EH (cell line): ENCODE measurements around the gene GPR31.
"Not testable (repeated sequence)": the region's sequence is repeated elsewhere in the genome, so short reads cannot be mapped to it uniquely, and the experiment has no call there.

Experiments used
- DNase-seq: peaks from one replicate; pipeline ENCODE4 v3.0.0-alpha.2; 2015; ENCODE audit warnings: low read depth

The GPR31 gene

DNA sequence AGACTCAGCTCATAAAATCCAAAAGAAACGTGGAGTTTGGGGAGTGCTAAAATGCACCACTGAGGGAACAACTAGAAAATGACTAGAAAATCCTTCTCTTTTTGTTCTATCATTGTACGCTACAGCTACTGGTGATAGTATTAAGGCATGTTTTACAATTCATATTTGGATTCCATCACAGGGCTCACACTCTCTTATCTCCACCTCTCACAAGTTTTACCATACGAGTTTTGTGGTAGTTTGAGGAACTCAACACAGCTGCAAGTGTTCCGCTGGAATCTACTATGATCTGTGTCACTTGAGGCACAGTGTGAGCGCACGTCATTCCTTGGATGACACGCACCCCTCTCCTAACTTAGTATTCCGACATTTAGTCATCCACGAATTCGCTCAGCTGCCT is 9.9 kb upstream of the GPR31 start:
- not testable (repeated sequence) for DNase-seq

DNA sequence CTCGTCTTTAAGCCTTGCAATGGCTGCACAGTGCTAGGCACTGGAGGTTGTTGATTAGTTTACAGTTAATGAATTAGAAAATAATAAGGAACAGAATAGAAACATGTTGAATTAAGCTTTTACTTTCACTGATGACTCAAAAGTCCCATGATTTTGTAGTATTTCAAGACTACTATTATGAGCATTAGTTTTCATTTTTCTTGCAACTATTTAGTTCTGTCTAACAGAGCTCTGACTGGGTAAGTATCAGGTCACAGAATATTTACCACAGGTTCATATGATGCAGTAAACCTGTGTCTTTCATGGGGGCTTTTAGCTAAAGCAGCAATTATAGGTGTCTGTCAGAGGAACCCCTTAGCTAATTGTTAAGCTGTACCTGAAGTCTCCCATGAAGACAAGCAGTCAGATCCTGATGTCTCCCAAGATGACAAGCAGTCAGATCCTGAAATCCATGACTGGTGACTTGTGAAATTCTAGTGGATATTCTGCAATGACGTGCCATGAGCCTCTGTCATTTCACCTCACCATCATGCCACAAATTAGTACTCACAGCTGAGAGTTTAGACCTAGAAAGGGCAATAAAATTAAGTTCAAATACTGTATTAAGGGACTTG is 8.2 kb upstream of the GPR31 start:
- DNase-seq = no peak

DNA sequence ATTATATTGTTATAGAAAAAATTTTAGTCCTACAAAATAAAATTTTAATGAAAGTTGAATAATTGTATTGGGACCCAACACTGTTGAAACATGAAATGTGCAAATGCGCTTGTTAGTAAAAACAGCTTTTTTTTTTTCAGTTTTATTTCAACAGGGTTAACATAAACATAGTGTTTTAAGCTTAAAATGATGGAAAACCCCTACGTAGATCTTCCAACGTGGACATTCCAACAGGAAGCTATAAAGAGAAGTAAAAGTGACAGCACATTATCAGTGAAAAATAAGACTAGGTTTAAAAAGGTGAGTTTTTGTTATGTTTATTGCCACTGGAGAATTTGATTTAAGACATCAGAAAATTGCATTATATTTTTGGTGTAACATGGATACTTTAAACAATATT is 6.5 kb upstream of the GPR31 start:
- DNase-seq = no peak

DNA sequence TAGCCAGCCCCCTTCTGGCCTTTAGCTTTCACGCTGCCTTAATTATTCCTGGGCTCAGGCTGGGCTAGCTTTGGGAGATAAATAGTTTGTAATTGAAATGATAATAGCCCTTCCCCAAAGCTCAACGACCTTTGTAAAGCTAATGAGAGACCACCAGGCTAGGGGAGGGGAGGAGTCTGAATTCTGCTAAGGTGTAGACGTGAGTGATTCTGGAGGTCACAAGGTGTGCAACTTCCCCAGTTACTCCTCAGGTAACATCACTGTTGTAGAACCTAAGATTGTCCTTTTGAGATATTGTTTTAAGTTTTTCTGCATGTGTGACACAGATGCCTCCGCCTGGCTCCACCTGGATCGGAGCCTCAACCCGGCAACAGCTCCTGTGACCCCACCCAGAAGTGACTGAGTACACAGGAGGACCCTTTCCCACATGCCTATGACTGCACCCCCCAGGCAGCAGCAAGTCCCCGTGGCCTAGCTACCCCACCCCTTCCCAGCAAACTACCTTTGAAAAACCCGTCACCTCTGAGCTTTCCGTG is 5.8 kb upstream of the GPR31 start:
- no peak for DNase-seq

DNA sequence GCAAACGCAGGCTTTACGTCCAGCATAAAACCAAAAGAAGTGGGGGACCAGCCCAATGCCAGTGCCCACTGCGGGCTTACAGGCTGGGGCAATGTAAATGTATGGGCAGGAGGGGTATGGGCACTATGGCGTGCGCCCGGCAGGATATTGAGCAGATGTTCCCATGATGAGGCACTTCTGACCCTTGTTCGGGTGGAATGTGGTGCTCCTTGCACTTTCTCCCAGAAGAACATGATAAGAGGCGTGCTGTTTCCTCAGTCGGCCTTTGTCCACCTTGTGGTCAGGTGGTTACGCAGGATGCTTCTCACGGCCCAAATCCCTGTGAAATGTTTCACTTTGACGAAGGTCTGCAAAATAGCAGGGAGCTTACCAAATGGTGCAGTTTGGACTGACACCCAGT is 4.8 kb upstream of the GPR31 start:
- DNase-seq = no peak

DNA sequence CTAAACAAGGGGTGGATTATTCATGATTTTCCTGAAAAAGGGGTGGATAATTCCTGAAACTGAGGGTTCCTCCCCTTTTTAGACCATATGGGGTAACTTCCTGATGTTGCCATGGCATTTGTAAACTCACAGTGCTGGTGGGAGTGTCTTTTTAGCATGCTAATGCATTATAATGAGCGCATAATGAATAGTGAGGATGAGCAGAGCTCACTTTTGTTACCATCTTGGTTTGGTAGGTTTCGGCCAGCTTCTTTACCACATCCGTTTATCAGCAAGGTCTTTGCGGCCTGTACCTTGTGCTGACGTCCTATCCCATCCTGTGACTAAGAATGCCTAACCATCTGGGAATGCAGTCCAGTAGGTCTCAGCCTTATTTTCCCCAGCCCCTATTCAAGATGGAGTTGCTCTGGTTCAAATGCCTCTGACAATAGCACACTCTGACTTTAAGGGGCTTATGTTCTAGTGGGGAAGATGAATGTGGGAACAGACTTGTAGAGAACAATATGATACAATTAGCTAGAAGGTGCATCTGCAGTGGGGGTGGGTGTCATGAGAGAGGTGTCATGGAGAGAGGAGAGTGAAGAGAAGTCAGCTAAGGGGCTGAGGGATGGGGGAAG is 4.2 kb upstream of the GPR31 start:
- DNase-seq = no peak

DNA sequence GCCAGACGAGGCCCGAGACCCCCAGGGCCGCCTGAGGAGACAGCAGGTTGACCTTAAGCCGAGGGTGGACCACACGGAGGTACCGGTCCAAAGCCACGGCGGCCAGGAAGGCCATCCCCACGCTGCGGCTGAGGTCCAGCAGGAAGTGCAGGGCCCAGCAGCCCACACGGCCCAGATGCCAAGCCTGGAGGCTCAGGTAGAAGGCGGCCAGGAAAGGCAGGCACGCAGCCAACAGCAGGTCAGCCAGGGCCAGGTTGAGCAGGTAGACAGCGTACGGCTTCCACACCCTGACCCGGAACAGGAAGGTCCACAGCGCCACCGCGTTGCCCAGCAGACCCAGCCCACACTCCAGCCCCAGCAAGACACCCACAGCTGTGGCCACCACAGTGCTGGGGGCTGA is 366 bp downstream of the GPR31 start:
- no peak for DNase-seq

DNA sequence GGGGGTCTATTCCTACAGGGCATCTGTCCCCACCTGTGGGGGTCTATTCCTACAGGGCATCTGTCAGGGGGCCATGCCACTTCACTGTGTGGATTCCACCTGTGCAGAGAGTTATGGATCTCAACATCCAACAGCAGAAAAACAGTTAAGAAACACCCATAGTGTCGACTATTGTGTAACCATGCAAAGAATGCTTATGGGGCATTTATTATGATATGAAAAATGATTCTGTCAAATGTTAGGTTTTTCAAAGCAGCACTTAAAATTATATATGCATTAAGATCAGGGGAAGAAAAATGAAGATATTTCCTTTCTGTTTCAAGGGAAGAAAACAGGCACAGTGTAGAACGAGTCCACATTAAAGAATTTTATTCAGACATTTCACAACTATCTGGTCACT is 2.9 kb downstream of the GPR31 start:
- no peak for DNase-seq

DNA sequence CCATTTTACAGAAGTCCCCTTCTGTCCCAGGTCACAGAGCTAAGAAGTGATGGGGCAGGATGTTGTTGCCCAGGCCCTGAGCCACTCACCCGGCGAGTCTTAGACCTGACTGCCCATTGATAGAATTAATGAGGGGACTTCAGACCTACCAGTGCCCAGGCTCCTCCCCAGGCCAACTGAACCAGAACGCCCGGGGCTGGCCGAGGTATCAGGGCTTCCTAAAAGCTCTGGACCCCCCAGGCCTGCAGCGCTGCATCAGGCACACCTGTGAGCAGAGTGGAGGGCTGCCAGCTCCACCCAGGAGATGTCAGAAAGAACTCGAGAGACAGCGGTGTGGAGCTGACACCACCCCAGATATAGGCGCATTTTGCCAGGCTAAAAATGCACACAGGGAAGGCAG is 3.5 kb downstream of the GPR31 start:
- DNase-seq = no peak

DNA sequence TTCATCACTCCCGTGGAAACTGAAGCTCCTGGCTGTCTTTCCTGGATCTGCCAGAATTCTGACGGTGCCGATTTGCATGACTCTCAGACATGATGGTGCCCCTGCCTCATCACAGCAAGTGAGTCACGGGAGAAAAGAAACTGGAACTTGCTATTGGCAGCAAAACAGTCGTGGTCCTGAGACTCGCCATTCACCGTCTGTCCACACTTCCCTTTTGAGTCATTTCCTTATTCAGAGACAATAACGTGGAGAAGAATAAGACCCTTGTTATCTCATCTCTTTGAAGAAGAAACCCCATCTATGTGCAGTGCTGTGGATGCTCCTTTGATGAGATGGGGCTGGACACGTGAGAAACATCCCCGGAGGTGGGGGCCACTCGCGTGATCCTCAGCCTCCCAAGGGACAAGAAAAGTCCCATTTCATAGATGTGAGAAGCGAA is 4.2 kb downstream of the GPR31 start:
- no peak for DNase-seq

DNA sequence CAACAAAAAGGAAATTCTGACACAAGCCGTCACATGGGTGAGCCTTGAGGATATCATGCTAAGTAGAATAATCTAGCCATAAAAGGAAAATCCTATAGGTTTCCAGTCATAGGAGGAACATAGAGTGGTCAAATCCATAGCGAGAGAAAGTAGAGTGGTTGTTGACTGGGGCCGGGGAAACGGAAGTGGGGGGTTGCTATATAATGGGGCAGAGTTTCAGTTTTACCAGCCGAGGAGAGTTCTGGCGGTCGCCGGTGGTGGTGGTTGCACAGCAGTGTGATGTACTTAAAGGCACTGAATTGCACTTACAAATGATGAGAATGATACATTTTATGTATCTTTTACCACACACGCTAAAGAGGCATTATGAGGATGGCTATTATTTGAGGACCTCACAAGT is 4.9 kb downstream of the GPR31 start:
- DNase-seq = no peak

DNA sequence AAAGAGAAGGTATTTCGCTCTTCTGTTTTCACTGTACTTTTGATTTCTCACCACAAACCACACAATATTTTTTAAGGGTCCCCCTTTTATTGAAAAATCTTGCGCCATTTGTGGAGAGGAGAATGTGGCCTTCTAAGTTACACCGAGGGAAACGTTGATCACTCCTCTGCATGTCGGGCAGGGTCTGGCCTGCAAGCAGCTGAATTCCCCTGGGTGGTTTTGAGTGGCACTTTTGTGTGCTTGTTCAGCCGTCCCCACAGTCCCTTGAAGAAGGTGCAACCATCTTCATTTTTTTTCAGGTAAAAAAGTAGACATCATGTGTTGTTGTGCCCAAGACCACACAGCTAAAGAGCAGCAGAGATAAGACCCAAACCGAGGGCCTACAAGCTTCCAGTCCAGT is 6.1 kb downstream of the GPR31 start:
- no peak for DNase-seq

DNA sequence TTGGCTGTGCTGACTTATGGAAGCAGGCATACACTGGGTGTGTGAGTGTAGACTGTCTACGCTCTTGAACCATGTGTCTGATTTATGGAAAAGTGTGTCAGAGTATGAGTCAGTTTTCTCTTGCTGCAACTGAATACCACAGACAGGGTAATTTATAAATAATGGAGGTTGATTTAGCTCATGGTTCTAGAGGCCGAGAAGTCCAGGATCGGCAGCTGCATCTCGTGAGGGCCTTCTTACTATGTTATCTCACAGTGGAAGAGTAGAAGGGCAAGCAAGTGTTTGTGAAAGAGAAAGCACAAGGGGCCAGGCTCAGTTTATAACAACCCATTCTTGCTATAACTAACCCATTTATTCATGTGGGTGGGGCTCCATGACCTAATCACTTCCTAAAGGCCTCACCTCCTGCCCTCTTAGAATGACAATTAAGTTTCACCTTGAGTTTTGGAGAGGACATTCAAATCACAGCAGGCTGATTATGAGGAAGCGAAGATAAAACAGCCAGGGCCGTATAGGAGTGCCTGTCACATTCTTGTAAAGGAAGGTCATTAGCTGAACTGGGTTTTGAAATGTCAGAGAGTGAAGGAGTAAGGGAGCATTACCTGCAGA is 6.7 kb downstream of the GPR31 start:
- no peak for DNase-seq

DNA sequence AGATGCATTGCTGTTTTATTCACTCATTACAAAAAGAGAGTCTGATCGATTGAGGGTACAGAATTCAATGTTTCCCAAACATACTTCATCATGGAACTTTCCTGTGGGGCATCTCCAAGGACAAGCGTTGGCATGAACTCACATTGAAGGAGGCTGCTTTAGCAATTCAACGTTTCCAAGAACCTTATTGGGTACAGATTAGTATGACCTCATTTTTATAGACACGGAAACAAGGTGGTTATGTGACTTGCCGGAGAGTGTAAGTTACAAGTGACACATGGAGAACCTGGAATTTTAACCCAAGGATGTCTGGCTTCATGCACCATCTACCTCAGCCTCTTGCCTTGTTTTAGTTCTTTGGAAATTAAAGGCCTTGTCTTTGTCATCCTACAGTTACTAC is 8.8 kb downstream of the GPR31 start:
- no peak for DNase-seq

DNA sequence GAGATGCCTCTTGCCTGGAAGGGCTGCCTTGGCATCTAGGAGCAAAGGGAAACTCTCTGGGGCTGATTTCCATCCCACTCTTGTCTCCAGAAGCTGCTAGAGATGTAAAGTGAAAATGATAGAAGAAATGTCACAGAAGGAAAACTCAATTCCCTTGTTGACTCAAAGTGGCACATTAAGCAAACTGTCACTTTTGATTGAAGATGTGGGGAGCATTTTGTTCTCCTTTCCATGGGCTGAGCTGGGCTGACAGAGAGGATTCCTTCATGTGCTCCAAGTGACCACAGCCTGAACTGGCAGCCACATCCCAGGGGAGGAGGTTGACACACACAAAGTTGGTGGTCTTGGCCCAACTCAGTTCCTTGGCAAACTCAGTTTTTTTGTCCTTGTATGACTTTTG is 9.8 kb downstream of the GPR31 start:
- no peak for DNase-seq

DNA sequence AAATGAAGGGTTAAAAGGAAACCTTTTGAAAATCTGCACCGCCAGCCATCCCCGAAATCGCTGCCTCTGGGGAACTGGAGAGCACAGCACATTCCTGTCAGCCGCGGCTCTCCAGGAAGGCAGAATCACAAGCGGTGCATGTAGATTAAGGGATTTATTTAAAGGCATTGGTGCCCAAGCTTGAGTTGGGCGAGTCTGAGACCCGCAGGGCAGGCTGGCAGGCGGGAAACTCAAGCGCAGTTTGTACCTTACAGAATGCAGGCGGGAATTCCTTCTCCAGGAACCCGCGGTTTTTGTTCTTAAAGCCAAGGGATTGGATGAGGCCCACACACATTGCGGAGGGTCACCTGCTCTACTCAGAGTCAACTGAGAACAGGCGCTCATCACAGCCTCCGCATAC is 10.8 kb downstream of the GPR31 start:
- no peak for DNase-seq

DNA sequence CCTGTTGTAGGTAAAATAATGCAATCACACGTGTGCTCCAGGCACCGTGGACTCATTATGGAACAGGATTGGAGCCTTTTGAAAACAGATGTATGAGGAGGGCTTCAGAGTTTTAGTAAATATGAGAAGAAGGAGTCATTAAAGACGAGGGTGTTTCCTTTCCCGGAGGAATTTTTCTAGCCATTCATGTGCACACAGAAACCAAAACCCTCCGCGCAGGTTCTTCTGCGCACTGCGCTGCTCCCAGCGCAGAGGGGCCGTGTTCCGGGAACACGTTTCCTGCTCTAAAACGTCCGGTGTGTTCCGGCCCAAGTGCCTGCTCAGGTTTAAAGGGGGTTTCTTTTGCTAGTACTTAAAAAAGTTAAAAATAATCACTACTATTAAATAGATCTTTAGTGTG is 11.6 kb downstream of the GPR31 start:
- no peak for DNase-seq

DNA sequence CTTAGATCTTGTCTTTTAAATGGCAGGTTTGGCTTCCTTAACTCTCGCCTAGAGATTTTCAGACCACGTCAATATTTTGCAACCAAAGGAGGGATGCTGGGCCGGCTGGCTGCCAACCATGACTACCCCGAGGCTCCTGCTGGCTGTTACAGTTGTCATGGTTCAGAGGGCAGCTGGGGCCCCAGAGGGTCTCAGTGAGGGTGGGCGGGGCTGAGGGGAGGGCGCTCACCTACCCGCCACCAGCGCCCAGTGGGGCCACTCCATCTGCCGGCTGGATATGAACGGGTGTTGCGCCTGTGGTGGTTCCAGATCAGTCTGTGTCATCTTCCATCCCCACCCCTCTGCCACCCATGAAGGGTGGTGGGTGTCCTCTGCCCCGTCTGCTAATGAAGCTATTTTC is 12.3 kb downstream of the GPR31 start:
- DNase-seq = no peak

DNA sequence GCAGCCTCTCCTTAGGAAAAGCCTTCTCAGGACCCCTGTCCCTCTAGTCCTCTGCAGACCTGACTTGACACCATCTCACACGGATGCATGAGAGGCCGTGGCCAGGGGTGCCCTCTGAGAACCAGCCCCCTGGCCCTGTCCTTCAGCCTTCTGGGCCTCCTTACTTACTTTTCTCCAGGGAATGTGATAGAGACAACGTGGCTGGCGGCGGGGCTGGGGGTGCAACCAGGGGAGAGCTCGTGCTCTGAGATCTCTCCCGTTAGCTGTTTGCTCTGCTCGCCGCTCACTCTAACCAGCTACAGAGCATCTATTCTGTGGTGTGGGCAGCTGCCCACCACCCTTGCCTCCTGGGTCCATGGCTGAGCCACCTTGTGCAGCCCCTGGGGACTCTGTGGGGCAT is 14.7 kb downstream of the GPR31 start:
- DNase-seq = no peak

DNA sequence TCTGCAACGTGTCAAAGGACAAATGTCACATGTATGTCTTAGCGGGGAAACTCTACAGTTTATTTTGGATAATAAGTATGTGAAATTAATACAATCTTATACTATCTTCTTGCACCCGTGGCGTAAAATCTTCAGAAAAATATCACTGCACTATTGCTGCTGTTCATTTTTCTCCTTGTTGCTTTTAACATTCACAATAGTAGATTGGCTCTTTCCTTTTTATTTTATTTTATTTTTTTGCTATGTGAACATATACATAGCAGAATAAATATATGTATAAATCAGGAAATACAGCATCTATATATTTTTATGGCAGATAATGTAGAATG is 15.4 kb downstream of the GPR31 start:
- no peak for DNase-seq

DNA sequence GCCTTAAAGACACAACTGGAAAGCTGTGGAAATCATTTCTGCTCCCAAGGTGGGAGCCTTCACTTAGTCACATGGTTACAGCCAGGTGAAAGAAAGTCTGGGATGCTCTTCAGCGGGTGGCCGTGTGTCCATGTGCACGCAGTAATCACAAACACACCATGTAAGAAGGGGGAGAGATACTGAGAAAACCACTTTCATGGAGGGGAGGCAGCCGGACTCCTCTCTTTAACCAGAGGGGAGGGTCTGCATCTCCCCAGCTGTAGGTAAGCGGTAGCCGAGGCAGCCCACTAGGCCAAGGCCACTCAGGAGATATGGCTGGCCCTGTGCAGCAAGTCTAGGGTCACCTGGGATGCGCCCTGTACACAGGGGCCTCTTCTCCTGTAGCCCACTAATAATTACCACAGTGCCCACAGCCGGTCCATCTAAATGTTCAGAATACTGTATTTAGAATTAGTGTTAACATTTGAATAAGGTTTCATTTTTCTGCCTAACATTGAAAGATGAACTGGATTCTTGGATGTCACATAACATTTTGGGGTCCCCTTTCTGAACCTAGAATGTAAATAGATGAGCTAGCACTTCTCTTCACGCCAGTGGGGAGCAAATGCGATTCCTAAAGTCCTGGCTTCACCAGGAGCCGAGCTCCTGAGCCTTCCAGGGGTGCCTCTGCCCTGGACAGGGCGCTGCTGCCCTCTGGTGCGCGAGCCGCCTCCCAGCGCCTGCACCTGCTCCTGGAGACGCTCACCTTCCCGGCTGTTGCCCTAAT is 15.9 kb downstream of the GPR31 start:
- no peak for DNase-seq

DNA sequence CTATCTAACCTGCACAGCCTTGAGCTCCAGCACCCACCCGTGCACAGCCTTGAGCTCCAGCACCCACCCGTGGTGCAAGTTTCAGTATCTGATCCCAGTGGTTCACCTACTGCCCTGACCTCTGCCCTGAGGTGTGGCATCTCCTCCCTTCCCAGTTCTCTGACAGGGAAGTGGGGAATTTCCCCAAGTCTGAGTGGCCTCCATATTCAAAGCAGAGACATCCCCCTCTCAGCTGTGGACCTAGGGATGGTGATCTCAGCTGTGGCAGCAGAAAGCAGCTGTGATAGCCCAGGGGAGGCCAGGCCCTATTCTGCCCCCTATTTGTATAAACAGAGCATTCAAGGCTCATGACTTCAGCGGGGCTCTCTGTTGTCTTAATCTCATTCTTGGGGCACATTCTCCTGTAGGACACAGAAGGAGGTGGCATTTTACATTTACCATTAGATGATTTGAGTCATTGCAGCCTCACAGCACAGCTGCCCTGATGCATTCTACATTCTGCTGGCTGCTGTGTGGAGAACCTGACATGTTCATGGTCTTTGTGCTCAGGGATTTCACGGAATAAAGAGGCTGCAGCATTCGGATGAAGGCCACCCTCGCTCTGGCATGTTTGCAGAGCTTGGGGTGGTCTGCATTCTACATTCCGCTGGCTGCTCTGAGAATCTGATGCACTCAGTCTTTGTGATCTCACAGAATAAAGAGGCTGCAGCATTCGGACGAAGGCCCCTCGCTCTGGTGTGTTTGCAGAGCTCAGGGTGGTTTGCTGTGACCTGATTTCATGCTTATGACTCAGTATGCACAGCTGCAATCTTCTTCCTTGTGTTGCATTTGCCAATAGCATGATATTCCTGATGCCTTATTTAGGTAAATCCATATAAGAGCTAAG is 16.9 kb downstream of the GPR31 start:
- no peak for DNase-seq
